Keratinocyte (primary cell): Measurements from ENCODE around the gene LAMTOR5. TPM values are rescaled to one million over a fixed set of nuclear protein-coding genes. Genes with fewer than 3 reads are reported as not detected.

ENCODE experiments used
- DNase-seq: peaks from one replicate; pipeline ENCODE4 v3.0.0-alpha.2; 2011; ENCODE audit warnings: low read depth, missing footprints, low spot score
- FAIRE-seq: peaks from 2 replicates; lab custom pipeline; 2011; peaks lifted over from hg19 to GRCh38; lab: Jason Lieb, UNC
- H2AFZ ChIP-seq: 2 replicates; pipeline ENCODE4 v1.6.0; 2012; ENCODE audit warnings: low read length, control low read depth, inconsistent platforms; ENCODE audit not compliant: control insufficient read depth
- H3K27ac ChIP-seq: 2 replicates; pipeline ENCODE4 v1.5.1; 2011; ENCODE audit warnings: low read length; ENCODE audit not compliant: control insufficient read depth, insufficient read depth
- H3K27me3 ChIP-seq: 3 replicates; pipeline ENCODE4 v1.6.0; 2011; ENCODE audit warnings: low read length; ENCODE audit not compliant: control insufficient read depth, insufficient read depth; ENCODE audit errors: extremely low read depth
- H3K36me3 ChIP-seq, 2 experiments: 2 replicates in 1 of 2; 3 replicates in 1 of 2; pipeline ENCODE4 v1.5.1; 2011; ENCODE audit warnings: low read length in 2 of 2, mild to moderate bottlenecking in 1 of 2; ENCODE audit not compliant: control insufficient read depth in 2 of 2, insufficient read depth in 2 of 2; ENCODE audit errors: extremely low read depth in 1 of 2
- H3K4me1 ChIP-seq: 3 replicates; pipeline ENCODE4 v1.5.1; 2011; ENCODE audit warnings: low read length; ENCODE audit not compliant: control insufficient read depth, insufficient read depth; ENCODE audit errors: extremely low read depth
- H3K4me2 ChIP-seq: 3 replicates; pipeline ENCODE4 v1.6.0; 2011; ENCODE audit warnings: low read depth, low read length; ENCODE audit not compliant: control insufficient read depth, insufficient read depth; ENCODE audit errors: extremely low read depth
- H3K4me3 ChIP-seq, 3 experiments: fragments of 200-600 bp in 1 of 3; sonication (generic) in 1 of 3; 2 replicates in 2 of 3; 3 replicates in 1 of 3; pipeline ENCODE4 v1.5.1; 2011 to 2016; ENCODE audit warnings: low read length in 3 of 3, mild to moderate bottlenecking in 3 of 3, control low read depth in 2 of 3, inconsistent platforms in 1 of 3, low read depth in 1 of 3, mixed read lengths in 1 of 3, mixed run types in 1 of 3, moderate library complexity in 1 of 3; ENCODE audit not compliant: control insufficient read depth in 2 of 3, insufficient read depth in 2 of 3; ENCODE audit errors: extremely low read depth in 1 of 3
- H3K79me2 ChIP-seq: 2 replicates; pipeline ENCODE4 v1.6.0; 2012; ENCODE audit warnings: low read length; ENCODE audit not compliant: control insufficient read depth, insufficient read depth
- H3K9ac ChIP-seq: 3 replicates; pipeline ENCODE4 v1.6.0; 2011; ENCODE audit warnings: low read length; ENCODE audit not compliant: control insufficient read depth, insufficient read depth; ENCODE audit errors: extremely low read depth
- H3K9me1 ChIP-seq: 3 replicates; pipeline ENCODE4 v1.6.0; 2011; ENCODE audit warnings: low read length; ENCODE audit not compliant: control insufficient read depth, insufficient read depth; ENCODE audit errors: extremely low read depth
- H3K9me3 ChIP-seq: 2 replicates; pipeline ENCODE4 v1.5.1; 2012; ENCODE audit warnings: low read depth, low read length; ENCODE audit not compliant: control insufficient read depth
- H4K20me1 ChIP-seq: 3 replicates; pipeline ENCODE4 v1.6.0; 2011; ENCODE audit warnings: low read length; ENCODE audit not compliant: control insufficient read depth, insufficient read depth; ENCODE audit errors: extremely low read depth
- CTCF ChIP-seq, 3 experiments: IDR thresholded peaks in 1 of 3; conservative IDR thresholded peaks in 1 of 3; optimal IDR thresholded peaks in 1 of 3; 2 replicates in 2 of 3; 3 replicates in 1 of 3; pipeline versions ENCODE3 to v1.5.1; 2011; ENCODE audit warnings: low read length in 3 of 3, mild to moderate bottlenecking in 3 of 3, moderate library complexity in 2 of 3, control low read depth in 1 of 3, inconsistent platforms in 1 of 3; ENCODE audit not compliant: insufficient read depth in 2 of 3; ENCODE audit errors: extremely low read depth in 1 of 3
- EZH2 ChIP-seq: IDR thresholded peaks from one replicate; pipeline ENCODE4 v1.6.1; 2012; ENCODE audit warnings: inconsistent platforms, mild to moderate bottlenecking, low read length, moderate library complexity
- dilution Hi-C: fragments of 300-500 bp; cut with MboI; formaldehyde crosslinking; loops from one replicate; pipeline ENCODE4 v1.7.0; 2020; ENCODE audit warnings: low sequenced_read_pairs; ENCODE audit not compliant: extremely low pct_ligation_motif_present
- polyA plus RNA-seq, 5 experiments: library from polyadenylated mRNA; depleted of rRNA in 3 of 5; stranded (reverse) in 3 of 5; stranded (forward) in 1 of 5; unstranded in 1 of 5; fragments of >200 nt; gene quantifications; 1 replicate in 1 of 5; 2 replicates in 3 of 5; 3 replicates in 1 of 5; pipeline versions ENCODE4 v1.2.1 to v1.2.3, GENCODE V29; 2011 to 2012; ENCODE audit warnings: missing spikeins in 2 of 5, low read depth in 1 of 5, low replicate concordance in 1 of 5

The LAMTOR5 gene
- polyA plus RNA-seq, 1 donor (not counting 4 experiments of a cell fraction or from before 2014, with no cell fraction given), result 365 TPM

- H3K79me2 ChIP-seq, result no peaks in the 10 kb centered on the region
- no peak overlapping the region for H3K9ac ChIP-seq
- peaks cover 18% of the 10 kb centered on the region for H3K4me1 ChIP-seq
- H3K36me3 ChIP-seq, result peaks cover 0 to 3% of the 10 kb centered on the region in 2 experiments
- FAIRE-seq (no peak), DNase-seq (no peak)
- TF ChIP-seq EZH2 (no peak), CTCF (optimal IDR thresholded peaks at IDR 0.05 in 1 of 3, IDR thresholded peaks at IDR 0.05 in 1 of 3, conservative IDR thresholded peaks at IDR 0.05 in 1 of 3; ENCODE audit: extremely low read depth in 1 of 3, insufficient read depth in 2 of 3, low read length in 3 of 3) (no peak)
- no peaks in the 10 kb centered on the region for H3K9me1 ChIP-seq
- H2AFZ ChIP-seq, result no peak overlapping the region
- H3K4me2 ChIP-seq, result no peak overlapping the region
- dilution Hi-C loops, result no loop called here
- H3K27me3 ChIP-seq, result no peaks in the 10 kb centered on the region
- no peak overlapping the region for H3K4me3 ChIP-seq
- no peaks in the 10 kb centered on the region for H3K9me3 ChIP-seq
- H4K20me1 ChIP-seq, result no peaks in the 10 kb centered on the region
- H3K27ac ChIP-seq, result no peak overlapping the region
Measured at GRCh38 chr1:110390096-110390495, 17.4 kb downstream of the LAMTOR5 start.

- no peak overlapping the region for H3K27ac ChIP-seq
- no peak overlapping the region for H2AFZ ChIP-seq
- dilution Hi-C loops, result no loop called here
- no peak overlapping the region for H3K9ac ChIP-seq
- H3K36me3 ChIP-seq, result no peaks in the 10 kb centered on the region
- H3K4me1 ChIP-seq, result peaks cover 4% of the 10 kb centered on the region
- TF ChIP-seq CTCF (optimal IDR thresholded peaks at IDR 0.05 in 1 of 3, IDR thresholded peaks at IDR 0.05 in 1 of 3, conservative IDR thresholded peaks at IDR 0.05 in 1 of 3; ENCODE audit: extremely low read depth in 1 of 3, insufficient read depth in 2 of 3, low read length in 3 of 3), result no peak
- no peak for TF ChIP-seq EZH2
- H3K4me2 ChIP-seq, result no peak overlapping the region
- H3K27me3 ChIP-seq, result no peaks in the 10 kb centered on the region
- no peaks in the 10 kb centered on the region for H3K9me3 ChIP-seq
- FAIRE-seq, result no peak
- DNase-seq, result no peak
- H3K9me1 ChIP-seq, result no peaks in the 10 kb centered on the region
- no peaks in the 10 kb centered on the region for H4K20me1 ChIP-seq
- no peak overlapping the region for H3K4me3 ChIP-seq
- H3K79me2 ChIP-seq, result no peaks in the 10 kb centered on the region
Measured at GRCh38 chr1:110387048-110387754, 20.3 kb downstream of the LAMTOR5 start.
